Activated naive CD8-positive, alpha-beta T cell treated with anti-CD3 and anti-CD28 coated beads, Interleukin-2, amount 50 U/mL, for 24 hours (primary cell): ENCODE data around the gene MUC4.
A peak's percentile ranks its signal among the peaks of the same experiment; 100 is the strongest.
"Not testable (repeated sequence)": the region's sequence is repeated elsewhere in the genome, so short reads cannot be mapped to it uniquely, and the experiment has no call there.

Source experiments
- ATAC-seq: fragments of 150-1000 bp; cut with Tn5 transposase; one replicate; pipeline ENCODE4 v1.10.0; 2021
- DNase-seq: peaks from one replicate; pipeline ENCODE4 v3.0.0; 2021
- H3K27ac Mint-ChIP-seq: one replicate; pipeline ENCODE4 v1.8.0; 2021; ENCODE audit warnings: mild to moderate bottlenecking, mixed read lengths
- H3K27me3 Mint-ChIP-seq: one replicate; pipeline ENCODE4 v1.8.0; 2021; ENCODE audit warnings: mixed read lengths
- H3K36me3 Mint-ChIP-seq: one replicate; pipeline ENCODE4 v1.8.0; 2021; ENCODE audit warnings: low read depth, mixed read lengths
- H3K4me1 Mint-ChIP-seq: one replicate; pipeline ENCODE4 v1.8.0; 2021; ENCODE audit warnings: mixed read lengths
- H3K4me3 Mint-ChIP-seq: one replicate; pipeline ENCODE4 v1.8.0; 2021; ENCODE audit warnings: mild to moderate bottlenecking, moderate library complexity, mixed read lengths
- H3K9me3 Mint-ChIP-seq: one replicate; pipeline ENCODE4 v1.8.0; 2021; ENCODE audit warnings: mixed read lengths

The MUC4 gene

DNA sequence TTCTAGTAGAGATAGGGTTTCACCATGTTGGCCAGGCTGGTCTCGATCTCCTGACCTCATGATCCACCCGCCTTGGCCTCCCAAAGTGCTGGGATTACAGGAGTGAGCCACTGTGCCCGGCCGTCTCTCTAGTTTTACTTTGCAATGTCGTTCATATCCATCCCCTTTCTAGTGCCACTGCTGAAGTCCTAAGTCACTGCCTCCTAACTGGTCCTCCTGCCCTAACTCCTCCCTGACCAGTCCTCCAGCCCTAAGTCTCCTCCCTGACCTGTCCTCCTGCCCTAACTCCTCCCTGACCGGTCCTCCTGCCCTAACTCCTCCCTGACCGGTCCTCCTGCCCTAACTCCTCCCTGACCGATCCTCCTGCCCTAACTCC is 99.2 kb downstream of the MUC4 start:
- H3K9me3 Mint-ChIP-seq, H3K4me3 Mint-ChIP-seq, DNase-seq, H3K4me1 Mint-ChIP-seq, H3K27ac Mint-ChIP-seq, H3K36me3 Mint-ChIP-seq, H3K27me3 Mint-ChIP-seq: not testable (repeated sequence)
- ATAC-seq = peak; percentile 43

- peaks cover 5% of the 10 kb centered on the region for H3K36me3 Mint-ChIP-seq
- H3K4me1 Mint-ChIP-seq = peaks cover 8% of the 10 kb centered on the region
- no peak overlapping the region for H3K4me3 Mint-ChIP-seq
- H3K27me3 Mint-ChIP-seq = no peaks in the 10 kb centered on the region
- DNase-seq = no peak
- peak; percentile 49 for ATAC-seq
- no peak overlapping the region for H3K27ac Mint-ChIP-seq
- no peaks in the 10 kb centered on the region for H3K9me3 Mint-ChIP-seq
Measured at GRCh38 chr3:195711813-195712534, 99.8 kb downstream of the MUC4 start.

DNA sequence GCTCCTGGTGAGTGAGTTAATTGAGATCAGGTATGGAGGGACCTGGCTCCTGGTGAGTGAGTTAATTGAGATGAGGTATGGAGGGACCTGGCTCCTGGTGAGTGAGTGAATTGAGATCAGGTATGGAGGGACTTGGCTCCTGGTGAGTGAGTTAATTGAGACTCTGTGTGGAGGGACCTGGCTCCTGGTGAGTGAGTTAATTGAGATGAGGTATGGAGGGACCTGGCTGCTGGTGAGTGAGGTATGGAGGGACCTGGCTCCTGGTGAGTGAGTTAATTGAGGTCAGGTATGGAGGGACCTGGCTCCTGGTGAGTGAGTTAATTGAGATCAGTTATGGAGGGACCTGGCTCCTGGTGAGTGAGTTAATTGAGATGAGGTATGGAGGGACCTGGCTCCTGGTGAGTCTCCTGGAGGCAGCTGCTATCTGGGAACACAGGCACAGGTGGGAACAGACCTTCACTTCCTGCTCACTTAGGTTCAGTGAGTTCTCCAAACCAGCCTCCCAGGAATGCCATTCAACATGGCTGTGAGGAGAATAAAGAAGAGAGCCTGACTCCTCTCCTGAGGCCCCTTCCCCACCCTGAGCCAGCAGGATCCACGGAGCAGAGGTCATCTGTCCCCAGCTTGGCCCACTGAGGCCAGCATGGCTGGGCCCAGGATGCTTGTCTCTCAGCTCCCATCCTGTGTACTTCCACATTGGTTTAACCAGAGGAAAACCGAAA is 100.5 kb downstream of the MUC4 start:
- not testable (repeated sequence) for H3K27ac Mint-ChIP-seq, H3K27me3 Mint-ChIP-seq, DNase-seq, H3K4me1 Mint-ChIP-seq, H3K9me3 Mint-ChIP-seq, H3K36me3 Mint-ChIP-seq, H3K4me3 Mint-ChIP-seq
- peak; percentile 11 for ATAC-seq

DNA sequence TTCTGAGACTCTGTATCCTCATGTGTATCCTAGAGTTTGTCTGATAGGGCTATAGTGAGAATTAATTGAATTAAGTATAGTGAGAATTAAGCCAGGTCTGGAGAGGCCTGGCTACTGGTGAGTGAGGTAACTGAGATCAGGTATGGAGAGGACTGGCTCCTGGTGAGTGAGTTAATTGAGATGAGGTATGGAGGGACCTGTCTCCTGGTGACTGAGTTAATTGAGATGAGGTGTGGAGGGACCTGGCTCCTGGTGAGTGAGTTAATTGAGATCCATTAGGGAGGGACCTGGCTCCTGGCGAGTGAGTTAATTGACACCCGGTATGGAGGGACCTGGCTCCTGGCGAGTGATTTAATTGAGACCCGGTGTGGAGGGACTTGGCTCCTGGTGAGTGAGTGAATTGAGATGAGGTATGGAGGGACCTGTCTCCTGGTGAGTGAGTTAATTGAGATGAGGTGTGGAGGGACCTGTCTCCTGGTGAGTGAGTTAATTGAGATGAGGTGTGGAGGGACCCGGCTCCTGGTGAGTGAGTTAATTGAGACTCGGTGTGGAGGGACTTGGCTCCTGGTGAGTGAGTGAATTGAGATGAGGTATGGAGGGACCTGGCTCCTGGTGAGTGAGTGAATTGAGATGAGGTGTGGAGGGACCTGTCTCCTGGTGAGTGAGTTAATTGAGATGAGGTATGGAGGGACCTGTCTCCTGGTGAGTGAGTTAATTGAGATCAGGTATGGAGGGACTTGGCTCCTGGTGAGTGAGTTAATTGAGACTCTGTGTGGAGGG is 101.4 kb downstream of the MUC4 start:
- not testable (repeated sequence) for H3K27me3 Mint-ChIP-seq, H3K4me3 Mint-ChIP-seq, H3K36me3 Mint-ChIP-seq, H3K4me1 Mint-ChIP-seq, DNase-seq, H3K9me3 Mint-ChIP-seq, ATAC-seq, H3K27ac Mint-ChIP-seq

DNA sequence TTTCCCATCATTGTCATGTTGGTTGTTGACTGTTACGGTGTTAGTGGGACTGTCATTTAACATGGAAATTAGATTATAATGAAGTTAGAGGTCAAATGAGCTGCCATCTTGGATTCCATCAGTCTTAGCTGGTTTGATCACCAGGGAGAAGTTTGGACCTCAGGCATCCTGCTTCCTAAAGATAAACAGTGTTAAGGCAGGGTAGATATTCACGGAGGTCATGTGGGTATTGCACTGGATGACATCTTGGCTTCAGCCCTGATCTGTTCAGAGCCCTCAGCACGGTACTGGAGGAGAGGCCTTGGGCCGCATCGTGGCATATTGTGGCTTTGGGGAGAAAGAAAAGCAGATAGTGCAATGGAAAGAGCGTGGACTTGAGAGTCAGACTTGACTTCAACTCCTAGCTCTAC is 102.0 kb downstream of the MUC4 start:
- no peaks in the 10 kb centered on the region for H3K36me3 Mint-ChIP-seq
- no peak overlapping the region for H3K27ac Mint-ChIP-seq
- H3K4me1 Mint-ChIP-seq = no peaks in the 10 kb centered on the region
- no peak for DNase-seq
- no peaks in the 10 kb centered on the region for H3K27me3 Mint-ChIP-seq
- H3K9me3 Mint-ChIP-seq = no peaks in the 10 kb centered on the region
- ATAC-seq = no peak
- no peak overlapping the region for H3K4me3 Mint-ChIP-seq

- ATAC-seq (no peak), DNase-seq (no peak)
- Mint-ChIP-seq H3K27ac (no peak overlapping the region), H3K4me1 (no peaks in the 10 kb centered on the region), H3K36me3 (no peaks in the 10 kb centered on the region), H3K9me3 (no peaks in the 10 kb centered on the region), H3K4me3 (no peak overlapping the region), H3K27me3 (no peaks in the 10 kb centered on the region)
Measured at GRCh38 chr3:195708626-195709481, 102.9 kb downstream of the MUC4 start.

- no peak for ATAC-seq
- Mint-ChIP-seq H3K4me3 (no peak overlapping the region), H3K9me3 (no peaks in the 10 kb centered on the region), H3K4me1 (no peaks in the 10 kb centered on the region), H3K27me3 (no peaks in the 10 kb centered on the region), H3K36me3 (no peaks in the 10 kb centered on the region), H3K27ac (no peak overlapping the region)
- DNase-seq = no peak
Measured at GRCh38 chr3:195708061-195708460, 103.7 kb downstream of the MUC4 start.

DNA sequence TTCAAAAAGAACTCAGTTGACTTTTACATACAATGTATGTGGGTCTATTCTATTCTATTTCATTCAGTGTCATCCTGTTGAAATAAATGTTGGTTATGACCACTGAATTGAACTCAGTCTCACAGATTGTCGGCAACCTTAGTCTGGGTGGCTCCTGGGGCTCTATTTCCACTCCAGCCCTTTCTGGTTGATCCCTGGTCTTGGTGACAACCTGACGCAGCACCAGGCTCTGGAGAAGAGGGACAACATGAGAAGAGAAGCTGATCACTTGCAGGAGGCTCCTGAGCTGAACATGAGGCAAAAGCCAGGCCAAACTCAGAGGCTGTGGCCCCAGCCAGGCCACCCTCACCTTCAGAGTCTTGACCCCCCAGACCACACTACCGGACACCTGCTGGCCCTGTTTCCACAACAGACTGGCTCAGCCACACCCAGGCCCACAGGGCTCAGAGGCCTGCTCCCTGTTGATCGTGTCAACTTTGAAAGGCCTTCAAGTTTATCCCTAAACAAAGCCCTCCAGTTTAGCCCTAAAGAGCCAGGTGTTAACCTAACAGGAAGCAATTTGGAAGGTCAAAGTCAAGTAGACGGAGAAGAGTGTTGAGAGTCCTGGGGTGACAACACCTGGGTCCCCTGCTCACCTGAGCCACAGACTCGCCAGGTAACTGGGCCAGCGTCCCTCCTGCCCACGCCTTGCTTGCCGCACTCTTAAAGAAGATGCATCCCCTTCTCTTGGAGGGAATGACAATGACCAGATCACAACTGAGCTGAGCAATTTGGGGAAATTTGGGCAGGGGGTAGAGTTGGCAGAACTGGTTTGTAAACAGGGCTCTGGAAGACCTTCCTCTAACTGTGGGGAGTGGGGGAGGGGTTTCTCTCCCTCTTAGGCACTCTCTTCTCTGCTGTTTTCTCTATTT is 106.4 kb downstream of the MUC4 start:
- Mint-ChIP-seq H3K36me3 (no peaks in the 10 kb centered on the region), H3K27ac (no peak overlapping the region), H3K27me3 (no peaks in the 10 kb centered on the region), H3K4me1 (no peaks in the 10 kb centered on the region), H3K4me3 (no peak overlapping the region), H3K9me3 (no peaks in the 10 kb centered on the region)
- DNase-seq = no peak
- ATAC-seq = peak; percentile 8

GRCh38 chr3:195704433-195704999 is 107.2 kb downstream of the MUC4 start:
- Mint-ChIP-seq H3K27ac (no peak overlapping the region), H3K36me3 (no peaks in the 10 kb centered on the region), H3K9me3 (no peaks in the 10 kb centered on the region), H3K4me3 (no peak overlapping the region), H3K4me1 (no peaks in the 10 kb centered on the region), H3K27me3 (no peaks in the 10 kb centered on the region)
- ATAC-seq (no peak), DNase-seq (no peak)

- no peaks in the 10 kb centered on the region for H3K9me3 Mint-ChIP-seq
- H3K36me3 Mint-ChIP-seq = no peaks in the 10 kb centered on the region
- no peak overlapping the region for H3K27ac Mint-ChIP-seq
- H3K4me3 Mint-ChIP-seq = no peak overlapping the region
- ATAC-seq = no peak
- H3K27me3 Mint-ChIP-seq = no peaks in the 10 kb centered on the region
- DNase-seq = no peak
- H3K4me1 Mint-ChIP-seq = no peaks in the 10 kb centered on the region
Measured at GRCh38 chr3:195703776-195704175, 108.0 kb downstream of the MUC4 start.

DNA sequence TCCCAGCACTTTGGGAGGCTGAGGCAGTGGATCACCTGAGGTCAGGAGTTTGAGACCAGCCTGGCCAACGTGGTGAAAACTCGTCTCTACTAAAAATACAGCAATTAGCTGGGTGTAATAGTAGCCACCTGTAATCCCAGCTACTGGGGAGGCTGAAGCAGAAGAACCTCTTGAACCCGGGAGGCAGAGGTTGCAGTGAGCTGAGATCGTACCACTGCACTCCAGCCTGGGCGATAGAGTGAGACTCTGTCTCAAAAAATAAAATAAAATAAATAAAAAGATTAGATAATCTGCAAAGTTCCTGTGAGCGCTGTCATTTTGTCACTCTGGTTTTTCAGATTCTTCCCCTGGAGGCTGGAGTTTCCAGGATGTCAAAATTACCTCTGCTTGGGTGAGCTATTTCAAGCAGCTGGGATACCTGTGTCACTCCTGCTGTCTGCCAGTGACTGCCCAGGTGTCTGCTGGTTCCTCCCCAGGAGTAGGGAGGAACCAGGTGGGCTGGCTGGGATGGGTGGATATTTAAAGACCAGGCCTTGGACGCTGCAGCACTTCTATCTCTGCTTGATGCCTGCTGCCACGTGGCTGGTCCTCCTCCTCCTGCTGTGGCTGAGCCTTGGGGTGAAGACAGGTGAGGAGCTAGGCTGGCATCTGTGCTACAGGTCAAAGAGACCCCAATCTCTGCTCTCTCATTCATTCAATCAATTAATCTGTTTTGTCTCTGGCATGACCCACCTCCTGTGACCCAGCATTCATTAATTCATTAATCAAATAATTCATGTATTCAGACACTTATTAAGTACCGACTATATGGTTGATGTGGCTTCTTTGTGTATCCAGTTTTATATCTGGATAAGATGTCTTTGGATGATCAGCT is 110.5 kb downstream of the MUC4 start:
- Mint-ChIP-seq H3K4me3 (no peak overlapping the region), H3K27me3 (no peaks in the 10 kb centered on the region), H3K4me1 (no peaks in the 10 kb centered on the region), H3K9me3 (no peaks in the 10 kb centered on the region), H3K36me3 (peaks cover 2% of the 10 kb centered on the region), H3K27ac (no peak overlapping the region)
- DNase-seq = no peak
- ATAC-seq = no peak

- H3K27ac Mint-ChIP-seq = no peak overlapping the region
- DNase-seq (no peak), ATAC-seq (no peak)
- no peak overlapping the region for H3K4me3 Mint-ChIP-seq
- peaks cover 6% of the 10 kb centered on the region for H3K36me3 Mint-ChIP-seq
- no peaks in the 10 kb centered on the region for H3K9me3 Mint-ChIP-seq
- H3K4me1 Mint-ChIP-seq = peaks cover 2% of the 10 kb centered on the region
- H3K27me3 Mint-ChIP-seq = no peaks in the 10 kb centered on the region
Measured at GRCh38 chr3:195700319-195700718, 111.4 kb downstream of the MUC4 start.

GRCh38 chr3:195699860-195700259 is 111.9 kb downstream of the MUC4 start:
- H3K4me3 Mint-ChIP-seq = no peak overlapping the region
- H3K4me1 Mint-ChIP-seq = peaks cover 2% of the 10 kb centered on the region

More at GRCh38 chr3:195699860-195700259, 111.9 kb downstream of the MUC4 start:
- Mint-ChIP-seq H3K36me3 (peaks cover 10% of the 10 kb centered on the region), H3K9me3 (no peaks in the 10 kb centered on the region), H3K27me3 (no peaks in the 10 kb centered on the region), H3K27ac (no peak overlapping the region)
- no peak for ATAC-seq
- no peak for DNase-seq
